GM06990 (cell line): ENCODE measurements around the gene HOXC12.

Experiments
- DNase-seq: peaks from one replicate; pipeline ENCODE4 v3.0.0-alpha.2; 2011; ENCODE audit not compliant: insufficient read length; ENCODE audit errors: extremely low read depth
- H3K27me3 ChIP-seq: replicated peaks from 2 replicates; pipeline ENCODE4 v1.6.0; 2011; ENCODE audit warnings: low read length; ENCODE audit not compliant: control insufficient read depth, insufficient read depth
- H3K36me3 ChIP-seq: 2 replicates; pipeline ENCODE4 v1.5.1; 2011; ENCODE audit warnings: low read length; ENCODE audit not compliant: control insufficient read depth, insufficient read depth
- H3K4me3 ChIP-seq: replicated peaks from 2 replicates; pipeline ENCODE4 v1.5.1; 2011; ENCODE audit warnings: low read depth, mild to moderate bottlenecking, control low read depth, low read length
- TF ChIP-seq, protein P1 (sequence below): IDR thresholded peaks from 2 replicates; pipeline ENCODE4 v1.5.1; 2011; ENCODE audit warnings: low read length, control low read depth, mild to moderate bottlenecking, inconsistent platforms; ENCODE audit not compliant: insufficient read depth, poor library complexity, severe bottlenecking

HOXC12 gene

DNA sequence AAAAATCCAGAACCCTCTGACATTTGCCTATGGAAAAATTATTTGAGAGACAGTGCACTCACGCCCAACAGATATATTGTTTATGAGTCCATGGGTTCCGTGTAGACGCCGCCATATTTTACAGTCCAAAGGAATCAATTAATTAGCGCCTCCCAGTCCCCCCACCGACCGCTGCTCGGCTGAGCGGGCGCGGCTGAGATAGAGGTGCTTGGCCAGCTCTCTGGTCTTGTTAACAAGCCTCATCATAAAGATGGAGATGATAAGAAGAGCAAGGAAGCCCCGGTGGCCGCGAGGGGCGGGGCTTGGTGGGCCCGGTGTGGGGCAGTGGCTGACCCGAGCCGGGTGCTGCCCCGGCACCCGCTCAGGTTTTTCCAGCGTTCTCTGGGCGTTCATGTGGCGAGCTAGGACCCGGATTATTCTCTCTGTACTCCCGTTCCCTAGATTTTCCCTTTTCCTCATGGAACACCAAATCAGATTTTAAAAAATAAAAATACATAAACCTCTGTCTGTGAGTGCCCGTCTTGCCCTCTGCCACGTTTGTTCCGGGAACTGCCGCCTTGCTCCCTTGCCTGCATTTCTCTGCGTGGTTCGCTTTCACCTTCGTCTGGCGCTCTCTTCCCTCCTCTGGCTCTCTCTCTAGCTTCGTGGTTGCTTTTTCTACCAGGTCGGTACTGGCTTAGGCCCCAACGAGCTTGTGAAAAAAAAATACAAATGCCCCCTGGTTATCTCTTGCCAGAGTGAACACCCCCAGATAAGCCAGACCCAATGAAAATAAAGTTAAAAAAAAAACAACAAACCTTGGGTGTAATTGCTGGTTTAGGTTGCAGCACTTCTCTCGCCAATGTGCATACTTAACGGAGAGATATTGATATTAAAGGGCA is 9.0 kb downstream of the HOXC12 start:
- Histone ChIP-seq H3K36me3 (no peaks in the 10 kb centered on the region), H3K27me3 (peaks cover 5% of the 10 kb centered on the region), H3K4me3 (no peak overlapping the region)
- TF ChIP-seq, protein P1, sequence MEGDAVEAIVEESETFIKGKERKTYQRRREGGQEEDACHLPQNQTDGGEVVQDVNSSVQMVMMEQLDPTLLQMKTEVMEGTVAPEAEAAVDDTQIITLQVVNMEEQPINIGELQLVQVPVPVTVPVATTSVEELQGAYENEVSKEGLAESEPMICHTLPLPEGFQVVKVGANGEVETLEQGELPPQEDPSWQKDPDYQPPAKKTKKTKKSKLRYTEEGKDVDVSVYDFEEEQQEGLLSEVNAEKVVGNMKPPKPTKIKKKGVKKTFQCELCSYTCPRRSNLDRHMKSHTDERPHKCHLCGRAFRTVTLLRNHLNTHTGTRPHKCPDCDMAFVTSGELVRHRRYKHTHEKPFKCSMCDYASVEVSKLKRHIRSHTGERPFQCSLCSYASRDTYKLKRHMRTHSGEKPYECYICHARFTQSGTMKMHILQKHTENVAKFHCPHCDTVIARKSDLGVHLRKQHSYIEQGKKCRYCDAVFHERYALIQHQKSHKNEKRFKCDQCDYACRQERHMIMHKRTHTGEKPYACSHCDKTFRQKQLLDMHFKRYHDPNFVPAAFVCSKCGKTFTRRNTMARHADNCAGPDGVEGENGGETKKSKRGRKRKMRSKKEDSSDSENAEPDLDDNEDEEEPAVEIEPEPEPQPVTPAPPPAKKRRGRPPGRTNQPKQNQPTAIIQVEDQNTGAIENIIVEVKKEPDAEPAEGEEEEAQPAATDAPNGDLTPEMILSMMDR, result no peak
- no peak for DNase-seq

DNA sequence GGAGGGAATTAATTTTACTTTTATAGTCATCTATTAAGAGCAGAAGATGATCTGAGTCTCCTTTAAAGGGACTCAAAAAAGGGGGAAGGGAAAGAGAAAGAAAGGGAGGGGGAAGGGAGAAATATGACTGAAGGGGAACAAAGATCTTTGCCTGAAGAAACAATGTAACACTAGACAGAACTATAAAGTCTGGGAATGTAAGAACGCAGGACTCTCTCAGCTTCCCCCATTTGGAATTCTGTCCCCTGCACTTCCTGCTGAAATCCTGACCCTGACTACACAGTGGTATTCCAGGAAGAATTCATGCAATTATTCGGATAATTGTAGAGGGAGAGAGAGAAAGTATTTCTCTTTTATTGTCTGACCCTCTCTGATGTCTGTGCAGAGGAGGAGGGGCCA is 9.6 kb downstream of the HOXC12 start:
- Histone ChIP-seq H3K4me3 (no peak overlapping the region), H3K36me3 (no peaks in the 10 kb centered on the region), H3K27me3 (peaks cover 7% of the 10 kb centered on the region)
- DNase-seq, result no peak
- TF ChIP-seq, protein P1, result no peak

DNA sequence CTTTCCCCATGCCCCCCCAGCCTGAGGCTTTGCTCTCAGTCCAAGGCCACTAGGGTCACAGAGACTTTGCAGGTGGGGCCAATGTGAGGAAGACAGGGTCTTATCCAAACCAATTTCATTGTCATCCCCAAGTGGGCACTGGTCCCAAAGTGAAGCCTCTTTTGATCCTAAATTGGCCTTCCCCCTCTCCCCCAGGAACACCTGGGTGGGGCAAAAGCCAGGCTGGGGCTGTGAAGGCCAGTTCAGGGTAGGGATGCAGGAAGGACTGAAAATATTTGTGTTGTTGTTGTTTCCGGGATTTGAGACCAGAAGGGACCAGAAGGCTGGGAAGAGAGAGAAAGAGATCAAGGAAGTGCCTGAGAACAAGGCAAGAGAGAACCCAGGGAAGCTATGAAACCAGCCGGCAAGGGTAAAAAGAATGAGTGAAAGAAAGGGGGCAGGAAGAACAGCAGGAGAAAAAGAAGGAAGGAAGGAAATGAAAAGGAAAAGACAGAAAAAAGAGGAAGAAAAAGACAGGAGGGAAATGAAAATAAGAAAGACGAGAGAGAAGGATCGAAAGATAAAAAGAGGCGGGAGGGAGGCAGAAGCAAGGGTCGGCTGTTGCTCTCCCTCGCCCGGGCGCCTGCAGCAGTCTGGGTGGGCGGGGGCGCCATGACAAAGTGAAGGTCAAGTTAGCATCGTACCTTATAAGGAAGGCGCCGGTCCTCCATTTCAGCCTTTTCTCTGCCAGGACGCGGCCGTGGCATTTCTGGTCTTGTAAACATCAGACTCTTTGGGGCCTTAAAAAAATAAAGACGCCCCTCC is 10.8 kb downstream of the HOXC12 start:
- no peak for DNase-seq
- Histone ChIP-seq H3K4me3 (no peak overlapping the region), H3K27me3 (peaks cover 10% of the 10 kb centered on the region), H3K36me3 (no peaks in the 10 kb centered on the region)
- TF ChIP-seq, protein P1, result no peak

DNA sequence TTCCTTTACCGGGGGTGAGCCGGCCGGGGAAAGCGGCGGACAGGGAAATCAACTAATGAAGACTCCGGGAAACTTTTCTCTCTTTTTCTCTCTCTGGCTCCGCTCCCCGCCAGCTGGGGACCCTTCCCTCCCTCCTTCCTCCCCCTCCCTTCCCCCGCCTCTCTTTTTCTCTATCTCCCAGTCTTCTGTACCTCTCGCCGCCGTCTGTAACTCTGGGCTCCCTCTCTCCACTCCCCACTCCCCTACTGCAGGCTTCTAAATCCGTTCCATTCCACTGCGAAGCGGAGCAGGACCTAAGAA is 11.3 kb downstream of the HOXC12 start:
- Histone ChIP-seq H3K27me3 (peaks cover 10% of the 10 kb centered on the region), H3K36me3 (no peaks in the 10 kb centered on the region)

DNA sequence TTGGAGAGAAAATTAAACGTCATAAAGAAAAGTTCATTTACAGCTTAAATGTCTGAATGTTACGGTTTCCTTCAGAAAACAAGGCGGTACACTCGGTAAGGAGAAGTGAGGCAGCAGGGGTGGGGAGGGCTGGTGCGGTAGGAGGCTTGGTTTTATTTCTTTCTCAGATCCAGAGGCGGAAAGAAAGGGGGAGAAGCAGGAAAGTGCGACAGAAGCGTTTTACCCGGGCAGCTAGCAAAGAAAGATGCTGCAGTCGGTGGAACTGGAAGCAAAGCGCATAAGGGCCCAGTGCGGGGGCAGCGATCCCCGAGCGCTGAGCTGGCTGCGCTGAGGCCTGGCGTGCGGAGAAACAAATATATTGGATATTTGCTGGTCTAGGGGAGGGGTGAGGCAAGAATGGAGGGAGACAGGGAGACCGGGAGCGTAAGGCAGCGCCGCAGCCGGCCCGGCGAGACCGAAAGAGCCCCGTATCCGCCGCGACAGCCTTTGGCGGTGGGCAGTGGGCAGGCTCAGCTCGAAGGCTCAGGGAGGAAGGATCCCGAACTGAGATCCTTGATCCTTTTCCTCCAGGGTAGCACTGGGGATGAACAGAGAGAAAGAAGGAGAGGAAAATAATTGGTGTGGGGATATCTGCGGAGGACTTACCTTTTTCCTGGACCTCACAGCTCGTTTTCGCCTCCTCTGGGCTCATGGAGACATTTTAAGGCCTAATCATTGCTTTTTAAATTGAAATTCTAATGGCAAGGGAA is 11.9 kb downstream of the HOXC12 start:
- no peak for DNase-seq
- peaks cover 11% of the 10 kb centered on the region for H3K27me3 ChIP-seq
- TF ChIP-seq, protein P1, result no peak
- H3K4me3 ChIP-seq, result no peak overlapping the region
- H3K36me3 ChIP-seq, result no peaks in the 10 kb centered on the region

More for the DNA sequence above, 11.3 kb downstream of the HOXC12 start:
- TF ChIP-seq, protein P1, result no peak
- no peak overlapping the region for H3K4me3 ChIP-seq
- no peak for DNase-seq
